ENCODE results near the gene MMRN1.

The MMRN1 gene

GRCh38 chr4:89994176-89994873 is 99.7 kb downstream of the MMRN1 start:
- no peak overlapping the region for H3K27ac Mint-ChIP-seq
- TF ChIP-seq, protein P1, sequence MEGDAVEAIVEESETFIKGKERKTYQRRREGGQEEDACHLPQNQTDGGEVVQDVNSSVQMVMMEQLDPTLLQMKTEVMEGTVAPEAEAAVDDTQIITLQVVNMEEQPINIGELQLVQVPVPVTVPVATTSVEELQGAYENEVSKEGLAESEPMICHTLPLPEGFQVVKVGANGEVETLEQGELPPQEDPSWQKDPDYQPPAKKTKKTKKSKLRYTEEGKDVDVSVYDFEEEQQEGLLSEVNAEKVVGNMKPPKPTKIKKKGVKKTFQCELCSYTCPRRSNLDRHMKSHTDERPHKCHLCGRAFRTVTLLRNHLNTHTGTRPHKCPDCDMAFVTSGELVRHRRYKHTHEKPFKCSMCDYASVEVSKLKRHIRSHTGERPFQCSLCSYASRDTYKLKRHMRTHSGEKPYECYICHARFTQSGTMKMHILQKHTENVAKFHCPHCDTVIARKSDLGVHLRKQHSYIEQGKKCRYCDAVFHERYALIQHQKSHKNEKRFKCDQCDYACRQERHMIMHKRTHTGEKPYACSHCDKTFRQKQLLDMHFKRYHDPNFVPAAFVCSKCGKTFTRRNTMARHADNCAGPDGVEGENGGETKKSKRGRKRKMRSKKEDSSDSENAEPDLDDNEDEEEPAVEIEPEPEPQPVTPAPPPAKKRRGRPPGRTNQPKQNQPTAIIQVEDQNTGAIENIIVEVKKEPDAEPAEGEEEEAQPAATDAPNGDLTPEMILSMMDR (IDR thresholded peaks at IDR 0.05) = no peak
- DNase-seq = no peak
- H3K27me3 Mint-ChIP-seq (ENCODE audit: low read depth, poor library complexity) = peaks cover 3% of the 10 kb centered on the region
- no peak overlapping the region for H3K4me3 Mint-ChIP-seq
- peaks cover 13% of the 10 kb centered on the region for H3K4me1 Mint-ChIP-seq
- H3K36me3 Mint-ChIP-seq (ENCODE audit: low read depth) = no peaks in the 10 kb centered on the region
- no peaks in the 10 kb centered on the region for H3K9me3 Mint-ChIP-seq

- H3K4me3 Mint-ChIP-seq = no peak overlapping the region
- DNase-seq = no peak
- H3K9me3 Mint-ChIP-seq = no peaks in the 10 kb centered on the region
- peaks cover 13% of the 10 kb centered on the region for H3K4me1 Mint-ChIP-seq
- TF ChIP-seq, protein P1 (IDR thresholded peaks at IDR 0.05) = no peak
- peaks cover 3% of the 10 kb centered on the region for H3K27me3 Mint-ChIP-seq (ENCODE audit: low read depth, poor library complexity)
- no peaks in the 10 kb centered on the region for H3K36me3 Mint-ChIP-seq (ENCODE audit: low read depth)
- no peak overlapping the region for H3K27ac Mint-ChIP-seq
These were observed 100.4 kb downstream of the MMRN1 start for GRCh38 chr4:89995006-89995405.

DNA sequence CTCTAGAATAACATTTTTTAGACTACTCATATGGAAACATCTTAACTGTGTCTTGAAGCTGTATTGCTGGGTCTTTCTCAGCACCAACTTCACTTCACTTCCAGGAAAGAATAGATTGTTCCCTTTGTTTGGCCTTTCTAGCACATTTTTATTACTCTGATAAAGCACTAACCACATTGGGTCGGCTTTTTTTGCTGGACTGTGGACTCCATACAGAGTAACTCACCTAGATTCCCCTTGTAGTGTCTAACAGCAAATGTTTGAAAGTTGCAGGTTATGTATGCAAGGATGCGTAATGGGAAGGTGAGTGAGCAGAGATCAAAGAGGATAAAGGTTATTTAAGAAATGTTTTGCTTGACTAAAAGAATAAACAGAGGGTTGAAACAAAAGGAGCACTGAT is 101.2 kb downstream of the MMRN1 start:
- Mint-ChIP-seq H3K9me3 (no peaks in the 10 kb centered on the region), H3K36me3 (ENCODE audit: low read depth) (no peaks in the 10 kb centered on the region), H3K4me3 (no peak overlapping the region), H3K27ac (no peak overlapping the region), H3K27me3 (ENCODE audit: low read depth, poor library complexity) (peaks cover 2% of the 10 kb centered on the region), H3K4me1 (peaks cover 13% of the 10 kb centered on the region)
- TF ChIP-seq, protein P1 (IDR thresholded peaks at IDR 0.05) = no peak
- no peak for DNase-seq

DNA sequence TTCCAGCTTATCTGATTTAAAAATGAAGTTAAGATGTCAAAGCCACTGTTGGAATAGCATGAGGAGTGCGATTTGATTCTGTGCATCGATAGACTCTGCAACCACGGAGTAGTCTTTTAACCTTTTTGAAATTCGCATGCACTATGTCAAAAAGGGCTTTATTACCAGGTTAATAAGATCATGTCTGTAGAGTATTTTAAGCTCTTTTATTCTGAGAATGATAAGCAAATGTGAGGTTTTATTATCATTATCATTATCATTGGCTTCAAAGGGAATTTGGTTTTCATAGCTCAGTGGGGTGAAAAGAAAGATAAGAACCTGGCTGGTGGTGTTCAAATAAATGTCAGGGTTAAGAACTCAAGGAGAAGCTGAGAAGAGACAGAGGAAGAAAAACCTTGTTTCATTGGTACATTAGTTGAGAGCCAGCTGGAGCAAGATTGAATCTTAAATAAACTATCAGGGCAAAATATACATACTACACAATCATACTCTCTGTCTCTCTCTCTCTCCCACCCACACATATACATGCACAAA is 102.6 kb downstream of the MMRN1 start:
- H3K4me3 Mint-ChIP-seq = no peak overlapping the region
- TF ChIP-seq, protein P1 (IDR thresholded peaks at IDR 0.05) = no peak
- no peak overlapping the region for H3K27ac Mint-ChIP-seq
- H3K27me3 Mint-ChIP-seq (ENCODE audit: low read depth, poor library complexity) = no peaks in the 10 kb centered on the region
- DNase-seq = no peak
- H3K9me3 Mint-ChIP-seq = no peaks in the 10 kb centered on the region
- H3K4me1 Mint-ChIP-seq = peaks cover 13% of the 10 kb centered on the region
- no peaks in the 10 kb centered on the region for H3K36me3 Mint-ChIP-seq (ENCODE audit: low read depth)

DNA sequence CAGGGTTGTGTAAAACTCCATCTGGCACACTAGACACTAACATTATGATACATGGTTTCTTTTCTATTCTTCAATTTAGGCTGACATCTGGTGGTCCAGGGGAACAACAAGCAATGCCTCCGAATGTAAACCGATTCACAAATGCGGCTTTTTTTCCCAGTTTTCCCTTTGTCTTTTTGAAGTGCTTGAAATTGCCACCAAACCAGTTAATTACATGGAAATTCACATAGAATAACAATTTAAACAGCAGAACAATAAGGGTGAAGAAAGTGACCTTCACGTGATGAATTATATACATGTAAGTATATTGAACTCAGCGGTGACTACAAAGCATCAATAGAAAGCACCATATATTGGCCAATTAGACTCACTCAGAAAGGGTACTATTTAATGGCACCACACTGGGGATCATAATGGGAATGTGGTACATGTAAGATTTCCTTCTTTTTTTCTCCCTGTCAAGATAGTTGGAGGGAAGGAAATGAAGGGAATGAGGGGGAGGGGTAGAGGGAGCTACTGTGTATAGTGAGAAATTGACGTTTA is 103.9 kb downstream of the MMRN1 start:
- no peak overlapping the region for H3K4me3 Mint-ChIP-seq
- H3K27ac Mint-ChIP-seq = no peak overlapping the region
- DNase-seq = no peak
- no peaks in the 10 kb centered on the region for H3K36me3 Mint-ChIP-seq (ENCODE audit: low read depth)
- peaks cover 13% of the 10 kb centered on the region for H3K4me1 Mint-ChIP-seq
- H3K27me3 Mint-ChIP-seq (ENCODE audit: low read depth, poor library complexity) = no peaks in the 10 kb centered on the region
- TF ChIP-seq, protein P1 (IDR thresholded peaks at IDR 0.05) = no peak
- H3K9me3 Mint-ChIP-seq = no peaks in the 10 kb centered on the region

- Mint-ChIP-seq H3K36me3 (ENCODE audit: low read depth) (no peaks in the 10 kb centered on the region), H3K4me3 (no peak overlapping the region), H3K9me3 (no peaks in the 10 kb centered on the region), H3K27me3 (ENCODE audit: low read depth, poor library complexity) (no peaks in the 10 kb centered on the region), H3K27ac (no peak overlapping the region), H3K4me1 (peaks cover 7% of the 10 kb centered on the region)
- TF ChIP-seq, protein P1 (IDR thresholded peaks at IDR 0.05) = no peak
- DNase-seq = no peak
These were observed 106.4 kb downstream of the MMRN1 start for GRCh38 chr4:90001023-90001422.
